NCI-H1048 (cell line): ENCODE data around the gene STK32A.
"Not testable (repeated sequence)": the region's sequence is repeated elsewhere in the genome, so short reads cannot be mapped to it uniquely, and the experiment has no call there.

Source experiments
- DNase-seq: peaks from one replicate; lab custom pipeline; 2025; lab: John Stamatoyannopoulos, UW

STK32A gene

DNA sequence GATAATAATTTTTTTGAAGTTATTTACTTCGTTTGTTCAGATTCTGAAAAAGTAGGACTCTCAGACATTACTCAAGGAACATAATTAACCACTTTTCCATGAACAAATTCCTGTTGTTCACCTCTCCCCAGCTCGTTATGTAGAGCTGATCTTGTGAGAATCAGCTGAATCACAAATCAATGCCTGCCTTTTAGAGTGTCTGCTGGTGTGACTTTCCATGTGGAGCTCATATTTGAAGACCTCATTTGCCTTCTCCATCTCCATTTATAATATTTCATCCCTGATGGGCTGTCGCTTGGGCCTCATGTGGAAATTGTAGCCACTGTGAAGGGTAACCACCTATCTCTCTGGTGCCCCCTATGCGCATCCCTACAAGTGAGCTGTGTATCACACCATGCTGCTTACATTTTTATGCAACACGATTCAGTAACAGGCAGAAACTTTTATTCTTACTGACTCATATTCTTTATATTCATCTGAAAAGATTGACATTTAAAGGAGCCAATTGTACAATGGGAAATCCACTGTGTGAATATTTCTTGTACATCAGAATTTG is 111.3 kb downstream of the STK32A start:
- no peak for DNase-seq

DNA sequence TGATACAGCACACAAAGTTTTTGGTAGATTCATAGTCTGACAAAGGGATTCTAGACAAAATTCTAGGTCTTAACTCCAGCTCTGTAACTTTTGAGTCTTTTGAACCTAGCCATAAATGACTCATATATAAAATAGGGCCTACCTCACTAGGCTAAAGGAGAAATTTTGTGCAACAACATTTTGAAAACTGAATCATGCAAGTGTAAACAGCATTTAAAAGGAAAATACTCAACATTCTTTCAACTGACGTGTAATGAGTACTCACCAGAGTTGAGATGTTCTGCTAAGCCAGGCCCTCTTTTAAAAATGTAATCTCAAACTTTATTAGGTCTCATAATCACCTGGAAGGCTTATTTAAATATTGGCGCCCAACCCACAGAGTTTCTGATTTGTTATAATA is 113.2 kb downstream of the STK32A start:
- no peak for DNase-seq

GRCh38 chr5:147348451-147348850 is 113.6 kb downstream of the STK32A start:
- DNase-seq = no peak

DNA sequence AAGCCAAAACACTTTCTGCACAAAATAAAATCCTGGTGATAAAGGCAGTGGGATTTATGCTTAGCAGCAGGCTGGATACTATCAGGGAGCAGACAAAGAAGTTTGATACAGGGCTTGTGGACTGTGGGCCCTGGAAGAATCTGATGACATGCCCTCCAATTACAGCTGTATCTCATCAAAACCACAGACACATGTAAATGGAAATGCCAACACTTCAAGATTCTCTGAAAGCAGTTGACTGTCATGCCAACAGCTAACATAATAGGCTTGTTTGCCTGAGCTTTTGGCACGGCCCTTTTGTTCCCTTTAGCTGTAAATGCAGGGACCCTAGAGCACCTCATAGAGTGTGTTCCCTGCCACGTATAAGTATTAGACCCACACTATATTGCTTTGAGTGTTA is 114.4 kb downstream of the STK32A start:
- DNase-seq = no peak

DNA sequence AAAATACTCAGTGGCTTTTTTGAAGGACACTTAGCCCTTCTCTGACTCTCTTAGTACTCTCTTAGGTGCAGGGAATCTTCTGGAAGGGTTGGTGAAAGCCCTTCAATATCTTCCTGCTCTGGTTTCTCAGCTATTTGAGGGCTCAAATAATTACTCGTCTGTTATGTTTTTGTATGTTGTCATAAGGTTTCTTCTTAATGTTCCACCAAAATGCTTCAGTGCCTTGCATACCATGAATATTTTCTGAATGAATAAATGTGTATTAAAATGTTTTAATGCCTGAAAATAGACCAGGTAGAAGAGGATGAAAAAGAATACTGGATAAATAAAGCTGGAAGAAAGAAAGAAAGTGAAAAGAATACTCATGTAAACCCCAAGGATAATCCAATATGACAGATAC is 124.3 kb downstream of the STK32A start:
- DNase-seq = no peak

DNA sequence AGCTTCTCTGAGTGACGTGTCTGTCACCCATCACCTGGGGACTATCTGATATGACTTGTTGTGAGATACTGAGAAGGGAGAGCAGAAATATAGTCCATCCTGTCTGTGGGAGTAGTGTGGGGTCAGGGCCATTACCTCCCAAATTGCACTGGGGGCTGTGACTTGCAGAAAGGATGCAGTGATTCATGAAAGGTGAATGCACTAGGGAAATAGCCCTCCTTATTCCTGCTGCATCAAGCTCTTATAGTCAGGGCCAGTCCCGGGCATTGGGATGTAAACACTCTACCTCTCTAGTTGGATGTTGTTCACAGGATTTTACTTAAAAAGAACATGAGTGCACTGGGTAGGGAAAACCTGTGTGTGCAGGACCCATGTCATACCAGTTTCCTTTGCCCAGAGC is 124.8 kb downstream of the STK32A start:
- no peak for DNase-seq

DNA sequence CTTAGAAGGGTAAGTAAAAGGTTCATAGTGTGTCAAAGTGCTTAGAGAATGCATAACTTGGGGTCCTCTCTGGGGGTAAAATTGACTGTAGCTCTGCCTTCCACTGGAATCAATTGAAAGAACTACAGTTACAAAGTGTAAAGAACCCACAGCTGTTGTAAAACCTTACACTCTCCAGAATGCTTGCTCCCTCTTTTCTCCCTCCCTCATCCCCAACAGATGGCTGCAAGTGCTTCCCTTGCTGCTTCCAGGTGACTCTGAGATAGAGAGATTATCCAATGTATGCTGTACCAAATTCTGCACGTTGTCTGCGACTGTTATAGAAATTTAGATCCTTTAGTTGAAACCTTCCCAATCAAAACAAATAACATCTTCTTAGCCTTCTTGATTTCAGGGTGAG is 126.0 kb downstream of the STK32A start:
- DNase-seq = no peak

GRCh38 chr5:147361441-147362175 is 126.8 kb downstream of the STK32A start:
- no peak for DNase-seq

- DNase-seq = not testable (repeated sequence)
These were observed 132.6 kb downstream of the STK32A start for GRCh38 chr5:147367381-147367780.

GRCh38 chr5:147369742-147370374 is 135.0 kb downstream of the STK32A start:
- no peak for DNase-seq

DNA sequence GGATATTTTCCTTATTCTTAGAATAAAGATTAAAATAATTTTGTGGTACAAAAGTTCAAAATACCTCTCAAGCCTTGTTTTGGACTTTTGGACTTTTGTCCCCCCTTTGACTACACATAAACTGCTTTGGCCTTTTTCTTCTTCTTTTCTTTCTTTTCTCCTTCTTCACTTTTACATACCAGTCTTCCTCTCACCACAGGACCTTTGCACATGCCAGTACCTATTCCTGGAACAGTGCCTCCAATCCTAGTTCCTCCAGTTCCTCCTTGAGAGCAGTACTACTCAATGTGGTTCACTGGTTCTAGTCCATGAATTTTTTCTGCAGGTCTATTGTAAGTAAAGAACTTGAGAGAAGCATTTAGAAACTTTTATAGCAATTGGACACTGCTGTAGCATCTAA is 136.5 kb downstream of the STK32A start:
- no peak for DNase-seq

DNA sequence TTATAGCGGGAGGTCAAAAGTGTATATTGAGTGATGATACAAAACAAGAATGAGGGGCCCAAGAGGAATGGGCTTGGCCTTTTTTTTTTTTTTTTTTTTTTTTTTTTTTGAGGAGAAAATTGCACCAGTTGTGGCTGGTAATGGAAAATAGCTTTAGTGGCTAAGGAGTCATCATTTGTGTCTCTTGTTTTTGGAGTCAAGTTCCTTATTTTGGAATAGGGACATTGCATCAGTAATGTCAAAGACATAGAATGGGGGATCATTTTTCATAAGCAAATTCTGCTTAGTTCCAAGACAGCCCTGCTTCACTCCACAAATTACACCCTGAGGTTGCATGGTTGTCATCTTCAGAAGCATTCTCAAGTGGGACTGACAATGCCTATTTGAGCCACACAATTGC is 137.4 kb downstream of the STK32A start:
- no peak for DNase-seq

- DNase-seq = no peak
These were observed 138.5 kb downstream of the STK32A start for GRCh38 chr5:147373328-147373727.

- DNase-seq = no peak
These were observed 140.3 kb downstream of the STK32A start for GRCh38 chr5:147375151-147375550.

DNA sequence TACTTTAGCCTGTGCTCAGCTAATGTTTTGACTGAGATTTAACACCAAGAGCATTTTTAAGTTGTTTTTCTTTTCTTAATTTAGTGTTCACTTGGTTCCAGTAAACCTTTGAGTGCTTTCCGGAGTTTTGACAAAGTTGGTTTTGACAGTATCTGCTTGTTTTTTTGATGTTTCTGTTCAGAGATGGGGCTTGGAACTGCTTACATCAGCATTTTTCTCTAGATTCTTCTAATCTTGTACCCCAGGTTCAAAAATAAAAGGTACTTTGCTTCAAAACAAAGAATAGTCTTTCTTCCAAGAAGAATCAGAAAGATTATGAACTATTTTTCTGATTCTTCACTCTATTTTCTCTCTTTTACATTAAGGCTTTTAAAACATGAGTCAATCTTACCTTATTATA is 142.9 kb downstream of the STK32A start:
- no peak for DNase-seq

DNA sequence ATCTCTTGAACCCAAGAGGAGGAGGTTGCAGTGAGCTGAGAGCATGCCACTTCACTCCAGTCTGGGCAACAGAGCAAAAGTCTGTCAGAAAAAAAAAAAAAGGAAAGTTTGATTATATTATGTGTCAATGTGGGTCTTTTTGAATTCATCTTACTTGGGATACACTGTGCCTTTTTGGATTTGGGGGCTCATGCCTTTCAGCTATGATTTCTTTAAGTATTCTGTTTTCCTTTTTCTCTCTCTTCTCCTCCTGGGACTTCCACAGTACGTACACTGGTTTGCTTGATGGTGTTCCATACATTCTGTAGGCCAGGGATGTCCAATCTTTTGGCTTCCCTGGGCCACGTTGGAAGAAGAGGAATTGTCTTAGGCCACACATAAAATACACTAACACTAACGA is 146.7 kb downstream of the STK32A start:
- DNase-seq = no peak

DNA sequence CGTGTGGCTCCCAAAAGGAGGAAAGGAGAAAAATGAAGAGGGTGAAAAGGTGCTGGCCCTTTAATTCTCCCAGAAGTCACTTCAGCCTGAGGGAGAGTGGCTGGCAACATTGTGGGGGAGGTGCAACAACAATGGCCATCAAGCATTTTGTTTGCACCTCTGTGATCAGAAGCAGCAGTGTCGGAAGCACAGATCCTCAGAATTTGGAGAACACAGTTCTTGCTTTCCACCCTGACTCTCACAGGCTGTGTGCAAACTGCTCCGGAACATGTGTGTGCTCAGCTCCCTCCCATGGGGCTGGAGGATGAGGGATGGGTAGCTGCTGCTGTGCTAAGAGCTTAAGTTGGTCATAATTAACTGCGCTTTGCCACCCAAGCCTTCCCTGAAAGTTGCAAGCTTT is 147.9 kb downstream of the STK32A start:
- no peak for DNase-seq

- no peak for DNase-seq
These were observed 149.7 kb downstream of the STK32A start for GRCh38 chr5:147384346-147385193.

DNA sequence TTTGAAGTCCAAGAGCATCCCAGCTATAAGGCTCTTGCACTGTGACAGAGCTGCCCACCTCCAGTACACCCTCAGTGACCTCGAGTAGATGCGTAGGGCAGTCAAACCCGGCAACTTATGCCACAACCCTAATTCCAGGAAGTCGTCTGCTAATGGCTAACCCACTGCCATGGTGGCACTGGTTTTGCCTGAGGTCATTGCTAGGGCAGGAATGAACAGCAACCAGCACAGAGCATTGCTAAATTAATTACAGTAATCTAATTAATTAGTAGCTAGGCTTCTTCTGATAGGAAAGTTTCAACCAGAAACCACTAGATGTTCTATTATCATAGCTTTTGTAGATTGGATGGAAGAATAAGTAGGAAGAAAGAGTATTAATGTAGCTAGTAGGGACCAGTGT is 152.3 kb downstream of the STK32A start:
- DNase-seq = no peak

GRCh38 chr5:147388184-147389108 is 153.6 kb downstream of the STK32A start:
- DNase-seq = no peak

GRCh38 chr5:147390654-147391225 is 155.9 kb downstream of the STK32A start:
- no peak for DNase-seq
